Mammary epithelial cell (primary cell): ENCODE measurements around the gene LIPN.

Source experiments
- EZH2 ChIP-seq: IDR thresholded peaks from 2 replicates; pipeline ENCODE4 v1.6.1; 2012; ENCODE audit warnings: low read length, inconsistent platforms, borderline replicate concordance
- TF ChIP-seq, protein P1 (sequence below), 2 donors: IDR thresholded peaks in 1 of 2; conservative IDR thresholded peaks in 1 of 2; 2 replicates each; pipeline ENCODE4 v1.5.1; 2011 to 2012; ENCODE audit warnings: inconsistent platforms in 2 of 2, low read length in 2 of 2, mild to moderate bottlenecking in 2 of 2, control low read depth in 1 of 2, low read depth in 1 of 2; ENCODE audit not compliant: insufficient read depth in 1 of 2; ENCODE audit errors: extremely low read depth in 1 of 2

GRCh38 chr10:88764110-88764509 is 4.3 kb downstream of the LIPN start:
- TF ChIP-seq, protein P1, sequence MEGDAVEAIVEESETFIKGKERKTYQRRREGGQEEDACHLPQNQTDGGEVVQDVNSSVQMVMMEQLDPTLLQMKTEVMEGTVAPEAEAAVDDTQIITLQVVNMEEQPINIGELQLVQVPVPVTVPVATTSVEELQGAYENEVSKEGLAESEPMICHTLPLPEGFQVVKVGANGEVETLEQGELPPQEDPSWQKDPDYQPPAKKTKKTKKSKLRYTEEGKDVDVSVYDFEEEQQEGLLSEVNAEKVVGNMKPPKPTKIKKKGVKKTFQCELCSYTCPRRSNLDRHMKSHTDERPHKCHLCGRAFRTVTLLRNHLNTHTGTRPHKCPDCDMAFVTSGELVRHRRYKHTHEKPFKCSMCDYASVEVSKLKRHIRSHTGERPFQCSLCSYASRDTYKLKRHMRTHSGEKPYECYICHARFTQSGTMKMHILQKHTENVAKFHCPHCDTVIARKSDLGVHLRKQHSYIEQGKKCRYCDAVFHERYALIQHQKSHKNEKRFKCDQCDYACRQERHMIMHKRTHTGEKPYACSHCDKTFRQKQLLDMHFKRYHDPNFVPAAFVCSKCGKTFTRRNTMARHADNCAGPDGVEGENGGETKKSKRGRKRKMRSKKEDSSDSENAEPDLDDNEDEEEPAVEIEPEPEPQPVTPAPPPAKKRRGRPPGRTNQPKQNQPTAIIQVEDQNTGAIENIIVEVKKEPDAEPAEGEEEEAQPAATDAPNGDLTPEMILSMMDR (conservative IDR thresholded peaks at IDR 0.05 in 1 of 2, IDR thresholded peaks at IDR 0.05 in 1 of 2; ENCODE audit: extremely low read depth in 1 of 2, insufficient read depth in 1 of 2, low read depth in 1 of 2, low read length in 2 of 2), result no peak
- no peak for TF ChIP-seq EZH2
